ENCODE results near the gene POM121. TPM values are rescaled to one million over a fixed set of nuclear protein-coding genes. Genes with fewer than 3 reads are reported as not detected.
"Not testable (repeated sequence)": the region's sequence is repeated elsewhere in the genome, so short reads cannot be mapped to it uniquely, and the experiment has no call there.

The POM121 gene
- total RNA-seq, 2 donors from 2014 or later: 51.6 to 56.0 TPM

GRCh38 chr7:72928216-72928615 is 3.3 kb downstream of the POM121 start:
- H3K4me1 Mint-ChIP-seq; H3K9me3 Mint-ChIP-seq; H3K27me3 ChIP-seq (ENCODE audit: control insufficient read depth, insufficient read depth, low read length, poor library complexity, severe bottlenecking); H3K4me3 Mint-ChIP-seq; H3K9ac ChIP-seq (ENCODE audit: extremely low read depth, low read length, poor library complexity, severe bottlenecking); H3K9me3 ChIP-seq (ENCODE audit: control insufficient read depth, low read length); H3K4me1 ChIP-seq (ENCODE audit: control insufficient read depth, insufficient read depth, low read length); DNase-seq; H3K27ac Mint-ChIP-seq; H3K27me3 Mint-ChIP-seq (ENCODE audit: insufficient read depth); H3K4me3 ChIP-seq (ENCODE audit: low read length); H3K27ac ChIP-seq (ENCODE audit: low read depth, low read length): not testable (repeated sequence)
- peak; percentile 51 for TF ChIP-seq CTCF (conservative IDR thresholded peaks at IDR 0.05)
- peaks cover 51% of the 10 kb centered on the region for H3K36me3 Mint-ChIP-seq (ENCODE audit: low read depth)
- H3K36me3 ChIP-seq (ENCODE audit: control insufficient read depth, insufficient read depth, low read length): peaks cover 50% of the 10 kb centered on the region
- WGBS, 2 experiments (ENCODE audit: insufficient coverage in 1 of 2, insufficient read length in 1 of 2): 93 to 96% methylated on average over 5 to 6 of the region's 6 CpGs

GRCh38 chr7:72942022-72942705 is 17.3 kb downstream of the POM121 start:
- H3K9me3 Mint-ChIP-seq: not testable (repeated sequence)

GRCh38 chr7:72942956-72943355 is 18.1 kb downstream of the POM121 start:
- peaks cover 11% of the 10 kb centered on the region for H3K36me3 ChIP-seq (ENCODE audit: control insufficient read depth, insufficient read depth, low read length)
- not testable (repeated sequence) for H3K4me3 Mint-ChIP-seq; H3K9ac ChIP-seq (ENCODE audit: extremely low read depth, low read length, poor library complexity, severe bottlenecking); H3K9me3 ChIP-seq (ENCODE audit: control insufficient read depth, low read length); H3K4me3 ChIP-seq (ENCODE audit: low read length); H3K27ac Mint-ChIP-seq; H3K27me3 ChIP-seq (ENCODE audit: control insufficient read depth, insufficient read depth, low read length, poor library complexity, severe bottlenecking); H3K4me1 ChIP-seq (ENCODE audit: control insufficient read depth, insufficient read depth, low read length); H3K27me3 Mint-ChIP-seq (ENCODE audit: insufficient read depth); H3K4me1 Mint-ChIP-seq; H3K27ac ChIP-seq (ENCODE audit: low read depth, low read length); H3K9me3 Mint-ChIP-seq
- peak; percentile 5 for DNase-seq
- WGBS, 2 experiments (ENCODE audit: insufficient coverage in 1 of 2, insufficient read length in 1 of 2): 97% methylated on average over 22 of the region's 25 CpGs; no CpG with 5 or more reads in 1 of the 2 experiments
- H3K36me3 Mint-ChIP-seq (ENCODE audit: low read depth): peaks cover 20% of the 10 kb centered on the region

More at GRCh38 chr7:72942022-72942705, 17.3 kb downstream of the POM121 start:
- H3K27me3 Mint-ChIP-seq (ENCODE audit: insufficient read depth); H3K27me3 ChIP-seq (ENCODE audit: control insufficient read depth, insufficient read depth, low read length, poor library complexity, severe bottlenecking); H3K9me3 ChIP-seq (ENCODE audit: control insufficient read depth, low read length); H3K4me3 Mint-ChIP-seq; H3K27ac Mint-ChIP-seq; H3K9ac ChIP-seq (ENCODE audit: extremely low read depth, low read length, poor library complexity, severe bottlenecking); H3K4me1 ChIP-seq (ENCODE audit: control insufficient read depth, insufficient read depth, low read length); H3K4me1 Mint-ChIP-seq; H3K4me3 ChIP-seq (ENCODE audit: low read length); H3K27ac ChIP-seq (ENCODE audit: low read depth, low read length): not testable (repeated sequence)
- H3K36me3 Mint-ChIP-seq (ENCODE audit: low read depth): peaks cover 23% of the 10 kb centered on the region
- peaks cover 11% of the 10 kb centered on the region for H3K36me3 ChIP-seq (ENCODE audit: control insufficient read depth, insufficient read depth, low read length)
- DNase-seq: peak; percentile 27
- WGBS, 2 experiments (ENCODE audit: insufficient coverage in 1 of 2, insufficient read length in 1 of 2): 88% methylated on average over 5 of the region's 20 CpGs; no CpG with 5 or more reads in 1 of the 2 experiments

- H3K27me3 Mint-ChIP-seq (ENCODE audit: insufficient read depth); H3K9ac ChIP-seq (ENCODE audit: extremely low read depth, low read length, poor library complexity, severe bottlenecking); H3K4me1 Mint-ChIP-seq: not testable (repeated sequence)
Observed at GRCh38 chr7:72944937-72945336, 20.0 kb downstream of the POM121 start.

GRCh38 chr7:72945597-72945996 is 20.7 kb downstream of the POM121 start:
- not testable (repeated sequence) for H3K4me1 ChIP-seq (ENCODE audit: control insufficient read depth, insufficient read depth, low read length); H3K27ac Mint-ChIP-seq; H3K36me3 Mint-ChIP-seq (ENCODE audit: low read depth); H3K9me3 Mint-ChIP-seq; H3K27me3 Mint-ChIP-seq (ENCODE audit: insufficient read depth); H3K27me3 ChIP-seq (ENCODE audit: control insufficient read depth, insufficient read depth, low read length, poor library complexity, severe bottlenecking); H3K4me3 ChIP-seq (ENCODE audit: low read length); H3K27ac ChIP-seq (ENCODE audit: low read depth, low read length); H3K36me3 ChIP-seq (ENCODE audit: control insufficient read depth, insufficient read depth, low read length); H3K4me3 Mint-ChIP-seq; H3K4me1 Mint-ChIP-seq; DNase-seq; H3K9me3 ChIP-seq (ENCODE audit: control insufficient read depth, low read length); H3K9ac ChIP-seq (ENCODE audit: extremely low read depth, low read length, poor library complexity, severe bottlenecking)
- WGBS, 2 experiments (ENCODE audit: insufficient coverage in 1 of 2, insufficient read length in 1 of 2): 90 to 92% methylated on average over 2 to 8 of the region's 9 CpGs

More at GRCh38 chr7:72944937-72945336, 20.0 kb downstream of the POM121 start:
- H3K36me3 ChIP-seq (ENCODE audit: control insufficient read depth, insufficient read depth, low read length); H3K27me3 ChIP-seq (ENCODE audit: control insufficient read depth, insufficient read depth, low read length, poor library complexity, severe bottlenecking); H3K27ac Mint-ChIP-seq; H3K4me1 ChIP-seq (ENCODE audit: control insufficient read depth, insufficient read depth, low read length); H3K27ac ChIP-seq (ENCODE audit: low read depth, low read length); H3K9me3 ChIP-seq (ENCODE audit: control insufficient read depth, low read length); H3K36me3 Mint-ChIP-seq (ENCODE audit: low read depth); DNase-seq; H3K4me3 Mint-ChIP-seq; H3K9me3 Mint-ChIP-seq; H3K4me3 ChIP-seq (ENCODE audit: low read length): not testable (repeated sequence)
- 83% methylated on average over 6 of the region's 15 CpGs; no CpG with 5 or more reads in 1 of the 2 experiments for WGBS, 2 experiments (ENCODE audit: insufficient coverage in 1 of 2, insufficient read length in 1 of 2)

Measured in endodermal cell (in vitro differentiated cells).